Common myeloid progenitor, CD34-positive (primary cell): ENCODE measurements around the gene PRDM16.
"Not testable (repeated sequence)": the region's sequence is repeated elsewhere in the genome, so short reads cannot be mapped to it uniquely, and the experiment has no call there.

Experiments
- CTCF ChIA-PET: fragments of 350-600 bp; sonication (Branson Sonifier 250); formaldehyde crosslinking; loops from one replicate; lab custom pipeline; 2021; ENCODE audit warnings: antibody characterized with exemption; lab: Charles Lee
- POLR2A ChIA-PET: fragments of 350-600 bp; sonication (Branson Sonifier 250); formaldehyde crosslinking; loops from one replicate; lab custom pipeline; 2021; ENCODE audit warnings: antibody characterized with exemption; lab: Charles Lee
- DNase-seq, 3 donors: peaks; one replicate each; pipeline versions ENCODE4 v3.0.0 to v3.0.0-alpha.2; 2013
- H3K27ac ChIP-seq, 2 experiments: 1 replicate in 1 of 2; 2 replicates in 1 of 2; pipeline ENCODE4 v1.7.0; 2013; ENCODE audit warnings: inconsistent platforms in 2 of 2, low read length in 2 of 2, mild to moderate bottlenecking in 2 of 2, low read depth in 1 of 2, moderate library complexity in 1 of 2; ENCODE audit not compliant: severe bottlenecking in 2 of 2, insufficient read depth in 1 of 2, poor library complexity in 1 of 2
- H3K27me3 ChIP-seq, 5 experiments: replicated peaks in 2 of 5; 1 replicate in 3 of 5; 2 replicates in 2 of 5; pipeline versions ENCODE4 v1.6.1 to v1.7.0; 2013; ENCODE audit warnings: low read length in 4 of 5, mild to moderate bottlenecking in 2 of 5, moderate library complexity in 2 of 5, inconsistent platforms in 1 of 5; ENCODE audit not compliant: insufficient read depth in 5 of 5, control insufficient read depth in 4 of 5
- H3K36me3 ChIP-seq, 4 experiments: 1 replicate in 2 of 4; 2 replicates in 2 of 4; pipeline versions ENCODE4 v1.6.1 to v1.7.0; 2013; ENCODE audit warnings: low read length in 3 of 4, control low read depth in 1 of 4, mild to moderate bottlenecking in 1 of 4; ENCODE audit not compliant: control insufficient read depth in 4 of 4, insufficient read depth in 4 of 4
- H3K4me1 ChIP-seq, 4 experiments: 1 replicate in 3 of 4; 2 replicates in 1 of 4; pipeline versions ENCODE4 v1.6.1 to v1.7.1; 2013; ENCODE audit warnings: low read length in 3 of 4, mild to moderate bottlenecking in 3 of 4, control low read depth in 1 of 4, inconsistent platforms in 1 of 4, moderate library complexity in 1 of 4; ENCODE audit not compliant: control insufficient read depth in 4 of 4, insufficient read depth in 4 of 4; ENCODE audit errors: control extremely low read depth in 1 of 4
- H3K4me3 ChIP-seq, 7 experiments: 1 replicate in 4 of 7; 2 replicates in 3 of 7; pipeline versions ENCODE4 v1.5.1 to v1.7.0; 2013; ENCODE audit warnings: mild to moderate bottlenecking in 7 of 7, low read length in 6 of 7, moderate library complexity in 6 of 7, inconsistent platforms in 2 of 7, low read depth in 2 of 7, control low read depth in 1 of 7; ENCODE audit not compliant: insufficient read depth in 4 of 7, control insufficient read depth in 1 of 7; ENCODE audit errors: extremely low read depth in 1 of 7
- H3K9me3 ChIP-seq, 5 experiments: 1 replicate in 4 of 5; 2 replicates in 1 of 5; pipeline versions ENCODE4 v1.6.1 to v1.7.1; 2013; ENCODE audit warnings: low read length in 4 of 5, mild to moderate bottlenecking in 2 of 5, inconsistent platforms in 1 of 5, low read depth in 1 of 5, moderate library complexity in 1 of 5; ENCODE audit not compliant: control insufficient read depth in 4 of 5, insufficient read depth in 2 of 5; ENCODE audit errors: control extremely low read depth in 1 of 5
- whole genome bisulfite sequencing: methylation state at CpG from one replicate; pipeline ENCODE4 v1.1.5; 2013; ENCODE audit not compliant: insufficient coverage; 5-methylcytosine and 5-hydroxymethylcytosine counted together

PRDM16 gene

GRCh38 chr1:3287095-3287494 lies 218.1 kb downstream of the PRDM16 start:
- POLR2A ChIA-PET, CTCF ChIA-PET, DNase-seq, H3K4me3 ChIP-seq, H3K27me3 ChIP-seq, H3K9me3 ChIP-seq, H3K4me1 ChIP-seq, H3K27ac ChIP-seq, H3K36me3 ChIP-seq: not testable (repeated sequence)
- WGBS, result 91% methylated on average over 14 of the region's 33 CpGs

GRCh38 chr1:3287656-3288160 lies 218.7 kb downstream of the PRDM16 start:
- H3K27ac ChIP-seq, result no peak overlapping the region
- CTCF ChIA-PET, result interaction anchor here (1.2 kb wide), 1 partner anchor 22 kb away, joined by 3 read pairs; no protein-coding TSS in a partner anchor
- POLR2A ChIA-PET, result no interaction called here

GRCh38 chr1:3289502-3289901 lies 220.5 kb downstream of the PRDM16 start:
- no peaks in the 10 kb centered on the region for H3K4me1 ChIP-seq
- WGBS, result 97% methylated on average over 11 of the region's 12 CpGs
- H3K9me3 ChIP-seq, result no peaks in the 10 kb centered on the region
- H3K27me3 ChIP-seq, result no peaks in the 10 kb centered on the region
- POLR2A ChIA-PET, result no interaction called here
- no peak overlapping the region for H3K27ac ChIP-seq
- no peaks in the 10 kb centered on the region for H3K36me3 ChIP-seq
- no peak overlapping the region for H3K4me3 ChIP-seq
- CTCF ChIA-PET, result no interaction called here
- DNase-seq, result no peak

More at GRCh38 chr1:3287656-3288160, 218.7 kb downstream of the PRDM16 start:
- H3K9me3 ChIP-seq, result no peaks in the 10 kb centered on the region
- H3K4me3 ChIP-seq, result no peak overlapping the region
- no peaks in the 10 kb centered on the region for H3K36me3 ChIP-seq
- WGBS, result 98% methylated on average over 24 of the region's 25 CpGs
- no peaks in the 10 kb centered on the region for H3K27me3 ChIP-seq
- peaks cover 0 to 5% (median 1%) of the 10 kb centered on the region in 4 experiments for H3K4me1 ChIP-seq
- DNase-seq, result no peak

GRCh38 chr1:3290438-3290837 lies 221.4 kb downstream of the PRDM16 start:
- Histone ChIP-seq H3K27ac (no peak overlapping the region), H3K4me3 (no peak overlapping the region), H3K4me1 (no peaks in the 10 kb centered on the region), H3K27me3 (no peaks in the 10 kb centered on the region), H3K36me3 (no peaks in the 10 kb centered on the region), H3K9me3 (no peaks in the 10 kb centered on the region)
- DNase-seq, result no peak
- CTCF ChIA-PET, result interaction anchor here (1.7 kb wide), 1 partner anchor 9 kb away, joined by 7 read pairs; no protein-coding TSS in a partner anchor
- POLR2A ChIA-PET, result no interaction called here
- WGBS, result 98% methylated on average over 17 of the region's 17 CpGs

- Histone ChIP-seq H3K27ac (no peak overlapping the region), H3K4me3 (no peak overlapping the region), H3K4me1 (peaks cover 0 to under 1% (median 0%) of the 10 kb centered on the region in 4 experiments), H3K36me3 (no peaks in the 10 kb centered on the region), H3K9me3 (no peaks in the 10 kb centered on the region), H3K27me3 (no peaks in the 10 kb centered on the region)
- no peak for DNase-seq
- over 99% methylated on average over 10 of the region's 15 CpGs for WGBS
- ChIA-PET CTCF (interaction anchor here (1.7 kb wide), 1 partner anchor 10 kb away, joined by 7 read pairs; no protein-coding TSS in a partner anchor), POLR2A (no interaction called here)
Measured at GRCh38 chr1:3290915-3291314, 221.9 kb downstream of the PRDM16 start.

GRCh38 chr1:3292051-3292722 lies 223.2 kb downstream of the PRDM16 start:
- no peaks in the 10 kb centered on the region for H3K27me3 ChIP-seq
- 94% methylated on average over 27 of the region's 33 CpGs for WGBS
- ChIA-PET POLR2A (no interaction called here), CTCF (interaction anchor here (1.7 kb wide), 1 partner anchor 11 kb away, joined by 7 read pairs; no protein-coding TSS in a partner anchor)
- no peak for DNase-seq
- no peaks in the 10 kb centered on the region for H3K36me3 ChIP-seq
- no peaks in the 10 kb centered on the region for H3K9me3 ChIP-seq
- H3K4me3 ChIP-seq, result no peak overlapping the region
- H3K4me1 ChIP-seq, result peaks cover 0 to 5% (median 0%) of the 10 kb centered on the region in 4 experiments
- no peak overlapping the region for H3K27ac ChIP-seq

- no peak overlapping the region for H3K27ac ChIP-seq
Measured at GRCh38 chr1:3292868-3293562, 224.0 kb downstream of the PRDM16 start.

More at GRCh38 chr1:3292868-3293562, 224.0 kb downstream of the PRDM16 start:
- DNase-seq, result no peak
- H3K9me3 ChIP-seq, result peaks cover 0 to 2% (median 0%) of the 10 kb centered on the region in 5 experiments
- H3K4me1 ChIP-seq, result peaks cover 0 to 5% (median 0%) of the 10 kb centered on the region in 4 experiments
- no peaks in the 10 kb centered on the region for H3K36me3 ChIP-seq
- no peaks in the 10 kb centered on the region for H3K27me3 ChIP-seq
- POLR2A ChIA-PET, result no interaction called here
- 98% methylated on average over 20 of the region's 26 CpGs for WGBS
- CTCF ChIA-PET, result interaction anchor here (1.2 kb wide), 1 partner anchor 20 kb away, joined by 3 read pairs; no protein-coding TSS in a partner anchor
- H3K4me3 ChIP-seq, result no peak overlapping the region
